ENCODE data around the gene LIPM. TPM values are rescaled to one million over a fixed set of nuclear protein-coding genes. Genes with fewer than 3 reads are reported as not detected.

The LIPM gene
- total RNA-seq, 1 experiment from 2014 or later: not detected

- Mint-ChIP-seq H3K4me1 (ENCODE audit: insufficient read depth, unreplicated experiment) (no peaks in the 10 kb centered on the region), H3K36me3 (ENCODE audit: insufficient read depth, unreplicated experiment) (peaks cover 4% of the 10 kb centered on the region), H3K27me3 (ENCODE audit: insufficient read depth, unreplicated experiment) (no peaks in the 10 kb centered on the region), H3K27ac (ENCODE audit: low read depth, unreplicated experiment) (no peak overlapping the region), H3K4me3 (ENCODE audit: unreplicated experiment) (no peak overlapping the region), H3K9me3 (ENCODE audit: unreplicated experiment) (no peaks in the 10 kb centered on the region)
- ChIA-PET POLR2A (interaction anchor here (0.6 kb wide), 1 partner anchor 489 kb away, joined by 3 read pairs; no protein-coding TSS in a partner anchor), CTCF (interaction anchor here (0.6 to 1.1 kb wide), 4 partner anchors 10 to 46 kb away, joined by 3 read pairs; no protein-coding TSS in a partner anchor)
- TF ChIP-seq CTCF (IDR thresholded peaks at IDR 0.05; ENCODE audit: unreplicated experiment): no peak
- no TSS peak for BruUV-seq (replicated peaks)
- intact Hi-C loops (cut with micrococcal nuclease): no loop called here
- DNase-seq (ENCODE audit: unreplicated experiment): no peak
Measured at GRCh38 chr10:88764110-88764509, 38.4 kb upstream of the LIPM start.

- CTCF ChIA-PET: no interaction called here
Measured at GRCh38 chr10:88765816-88766215, 36.7 kb upstream of the LIPM start.

GRCh38 chr10:88769384-88769783, 33.1 kb upstream of the LIPM start:
- CTCF ChIA-PET: interaction anchor here (0.8 to 0.9 kb wide), 3 partner anchors 41 to 156 kb away, joined by 3 to 5 read pairs (median 3); no protein-coding TSS in a partner anchor
- Mint-ChIP-seq H3K9me3 (ENCODE audit: unreplicated experiment) (no peaks in the 10 kb centered on the region), H3K27me3 (ENCODE audit: insufficient read depth, unreplicated experiment) (no peaks in the 10 kb centered on the region), H3K4me3 (ENCODE audit: unreplicated experiment) (no peak overlapping the region), H3K27ac (ENCODE audit: low read depth, unreplicated experiment) (no peak overlapping the region), H3K36me3 (ENCODE audit: insufficient read depth, unreplicated experiment) (no peaks in the 10 kb centered on the region), H3K4me1 (ENCODE audit: insufficient read depth, unreplicated experiment) (no peaks in the 10 kb centered on the region)
- POLR2A ChIA-PET: no interaction called here
- no TSS peak for BruUV-seq (replicated peaks)
- intact Hi-C loops (cut with micrococcal nuclease): no loop called here
- no peak for TF ChIP-seq CTCF (IDR thresholded peaks at IDR 0.05; ENCODE audit: unreplicated experiment)
- DNase-seq (ENCODE audit: unreplicated experiment): no peak

More at GRCh38 chr10:88765816-88766215, 36.7 kb upstream of the LIPM start:
- no peaks in the 10 kb centered on the region for H3K9me3 Mint-ChIP-seq (ENCODE audit: unreplicated experiment)
- POLR2A ChIA-PET: no interaction called here
- no peak overlapping the region for H3K27ac Mint-ChIP-seq (ENCODE audit: low read depth, unreplicated experiment)
- no peaks in the 10 kb centered on the region for H3K27me3 Mint-ChIP-seq (ENCODE audit: insufficient read depth, unreplicated experiment)
- H3K4me1 Mint-ChIP-seq (ENCODE audit: insufficient read depth, unreplicated experiment): no peaks in the 10 kb centered on the region
- TF ChIP-seq CTCF (IDR thresholded peaks at IDR 0.05; ENCODE audit: unreplicated experiment): no peak
- peaks cover 4% of the 10 kb centered on the region for H3K36me3 Mint-ChIP-seq (ENCODE audit: insufficient read depth, unreplicated experiment)
- DNase-seq (ENCODE audit: unreplicated experiment): no peak
- BruUV-seq (replicated peaks): no TSS peak
- intact Hi-C loops (cut with micrococcal nuclease): no loop called here
- H3K4me3 Mint-ChIP-seq (ENCODE audit: unreplicated experiment): no peak overlapping the region

GRCh38 chr10:88781206-88781605, 21.3 kb upstream of the LIPM start:
- CTCF ChIA-PET: interaction anchor here (0.6 to 1.3 kb wide), 5 partner anchors 28 to 270 kb away, joined by 3 to 7 read pairs (median 4); no protein-coding TSS in a partner anchor
- no TSS peak for BruUV-seq (replicated peaks)
- H3K27ac Mint-ChIP-seq (ENCODE audit: low read depth, unreplicated experiment): no peak overlapping the region
- no peaks in the 10 kb centered on the region for H3K36me3 Mint-ChIP-seq (ENCODE audit: insufficient read depth, unreplicated experiment)
- no peak overlapping the region for H3K4me3 Mint-ChIP-seq (ENCODE audit: unreplicated experiment)
- POLR2A ChIA-PET: interaction anchor here (0.9 to 1.5 kb wide), 3 partner anchors 11 to 215 kb away, joined by 3 to 6 read pairs (median 4); no protein-coding TSS in a partner anchor
- no peak for TF ChIP-seq CTCF (IDR thresholded peaks at IDR 0.05; ENCODE audit: unreplicated experiment)
- H3K27me3 Mint-ChIP-seq (ENCODE audit: insufficient read depth, unreplicated experiment): no peaks in the 10 kb centered on the region
- intact Hi-C loops (cut with micrococcal nuclease): no loop called here
- H3K4me1 Mint-ChIP-seq (ENCODE audit: insufficient read depth, unreplicated experiment): peaks cover 9% of the 10 kb centered on the region
- no peaks in the 10 kb centered on the region for H3K9me3 Mint-ChIP-seq (ENCODE audit: unreplicated experiment)
- peak; percentile 29 for DNase-seq (ENCODE audit: unreplicated experiment)
